SH-SY5Y (cell line): ENCODE data around the gene OTUD1.

ENCODE experiments used
- GATA2 ChIP-seq: IDR thresholded peaks from 2 replicates; pipeline ENCODE4 v1.6.1; 2011; ENCODE audit warnings: mild to moderate bottlenecking, low read depth, low read length
- GATA3 ChIP-seq: IDR thresholded peaks from 2 replicates; pipeline ENCODE4 v1.6.1; 2011; ENCODE audit warnings: low read depth, mild to moderate bottlenecking, low read length, moderate library complexity

GRCh38 chr10:23421397-23421796, 17.5 kb upstream of the OTUD1 start:
- TF ChIP-seq GATA2 = no peak
- no peak for TF ChIP-seq GATA3
